Peyer's patch (tissue), 4 donors: Measurements from ENCODE around the gene PRKCZ.

ENCODE experiments used
- POLR2A ChIP-seq, 2 donors: fragments of 450-650 bp; IDR thresholded peaks; one replicate each; pipeline ENCODE4 v1.5.1; 2017; ENCODE audit warnings: antibody characterized with exemption in 2 of 2, mild to moderate bottlenecking in 2 of 2, moderate library complexity in 2 of 2
- TF ChIP-seq, protein P1 (sequence below), 6 experiments: fragments of 450-650 bp in 4 of 6; fragments of 200-600 bp in 2 of 6; sonication (generic) in 1 of 6; IDR thresholded peaks; one replicate each; pipeline ENCODE4 v1.5.1; 2017 to 2019; ENCODE audit warnings: antibody characterized with exemption in 6 of 6, mild to moderate bottlenecking in 3 of 6, moderate library complexity in 1 of 6

DNA sequence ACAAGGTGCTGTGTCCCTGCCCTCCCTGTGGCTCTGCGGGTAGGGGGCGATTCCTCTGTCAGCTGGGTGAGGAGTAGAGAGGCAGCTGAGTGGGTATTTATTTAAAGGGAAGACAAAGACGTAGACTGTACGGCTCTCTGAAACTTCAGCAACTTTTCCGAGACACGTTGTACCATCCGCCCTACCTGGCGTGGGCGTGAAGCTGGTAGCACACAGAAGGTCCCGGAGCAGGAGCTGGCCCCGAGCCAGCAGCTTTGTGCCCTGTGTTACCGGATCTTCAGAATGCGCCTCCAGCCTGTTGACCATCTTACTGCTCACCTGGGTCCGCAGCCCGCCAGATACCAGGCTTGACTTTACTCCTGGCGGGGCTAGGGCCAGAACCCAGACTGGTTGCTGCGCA, 34.9 kb downstream of the PRKCZ start:
- TF ChIP-seq, protein P1, sequence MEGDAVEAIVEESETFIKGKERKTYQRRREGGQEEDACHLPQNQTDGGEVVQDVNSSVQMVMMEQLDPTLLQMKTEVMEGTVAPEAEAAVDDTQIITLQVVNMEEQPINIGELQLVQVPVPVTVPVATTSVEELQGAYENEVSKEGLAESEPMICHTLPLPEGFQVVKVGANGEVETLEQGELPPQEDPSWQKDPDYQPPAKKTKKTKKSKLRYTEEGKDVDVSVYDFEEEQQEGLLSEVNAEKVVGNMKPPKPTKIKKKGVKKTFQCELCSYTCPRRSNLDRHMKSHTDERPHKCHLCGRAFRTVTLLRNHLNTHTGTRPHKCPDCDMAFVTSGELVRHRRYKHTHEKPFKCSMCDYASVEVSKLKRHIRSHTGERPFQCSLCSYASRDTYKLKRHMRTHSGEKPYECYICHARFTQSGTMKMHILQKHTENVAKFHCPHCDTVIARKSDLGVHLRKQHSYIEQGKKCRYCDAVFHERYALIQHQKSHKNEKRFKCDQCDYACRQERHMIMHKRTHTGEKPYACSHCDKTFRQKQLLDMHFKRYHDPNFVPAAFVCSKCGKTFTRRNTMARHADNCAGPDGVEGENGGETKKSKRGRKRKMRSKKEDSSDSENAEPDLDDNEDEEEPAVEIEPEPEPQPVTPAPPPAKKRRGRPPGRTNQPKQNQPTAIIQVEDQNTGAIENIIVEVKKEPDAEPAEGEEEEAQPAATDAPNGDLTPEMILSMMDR (IDR thresholded peaks at IDR 0.05), result no peak
- no peak for TF ChIP-seq POLR2A (IDR thresholded peaks at IDR 0.05)
